HPDE6-E6E7 (cell line): Measurements from ENCODE around the gene CRELD2.

ENCODE experiments used
- DNase-seq: peaks from one replicate; pipeline ENCODE4 v3.0.0; 2011; ENCODE audit warnings: missing footprints; ENCODE audit errors: extremely low spot score

CRELD2 gene

DNA sequence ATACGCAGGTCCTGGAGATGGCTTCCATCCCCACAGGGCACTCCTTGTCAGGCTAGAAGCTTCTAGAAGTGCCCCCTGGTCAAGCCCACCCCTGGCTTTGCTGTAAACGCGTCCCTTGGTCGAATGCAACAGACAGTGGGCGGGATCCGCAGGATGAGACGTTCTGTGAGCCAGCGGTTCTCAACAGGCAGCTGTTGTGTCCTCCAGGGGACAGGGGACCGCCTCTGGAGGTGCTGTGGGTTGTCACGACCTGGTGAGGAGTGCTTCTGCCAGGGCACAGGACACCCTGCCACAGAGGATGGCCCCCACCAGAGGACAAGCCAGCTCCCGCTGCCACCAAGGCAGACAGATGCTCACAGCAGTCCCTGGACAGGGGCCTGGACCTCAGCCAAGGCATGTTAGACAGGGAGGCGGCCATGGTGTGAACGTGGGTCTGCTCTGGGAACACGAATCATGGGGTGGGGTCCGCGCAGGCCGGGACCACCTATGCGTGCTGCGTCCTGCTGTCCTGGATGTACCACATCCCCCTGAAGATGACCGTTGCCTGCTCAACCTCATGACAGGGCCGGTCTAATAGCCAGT lies 11.7 kb downstream of the CRELD2 start:
- DNase-seq, result no peak

DNA sequence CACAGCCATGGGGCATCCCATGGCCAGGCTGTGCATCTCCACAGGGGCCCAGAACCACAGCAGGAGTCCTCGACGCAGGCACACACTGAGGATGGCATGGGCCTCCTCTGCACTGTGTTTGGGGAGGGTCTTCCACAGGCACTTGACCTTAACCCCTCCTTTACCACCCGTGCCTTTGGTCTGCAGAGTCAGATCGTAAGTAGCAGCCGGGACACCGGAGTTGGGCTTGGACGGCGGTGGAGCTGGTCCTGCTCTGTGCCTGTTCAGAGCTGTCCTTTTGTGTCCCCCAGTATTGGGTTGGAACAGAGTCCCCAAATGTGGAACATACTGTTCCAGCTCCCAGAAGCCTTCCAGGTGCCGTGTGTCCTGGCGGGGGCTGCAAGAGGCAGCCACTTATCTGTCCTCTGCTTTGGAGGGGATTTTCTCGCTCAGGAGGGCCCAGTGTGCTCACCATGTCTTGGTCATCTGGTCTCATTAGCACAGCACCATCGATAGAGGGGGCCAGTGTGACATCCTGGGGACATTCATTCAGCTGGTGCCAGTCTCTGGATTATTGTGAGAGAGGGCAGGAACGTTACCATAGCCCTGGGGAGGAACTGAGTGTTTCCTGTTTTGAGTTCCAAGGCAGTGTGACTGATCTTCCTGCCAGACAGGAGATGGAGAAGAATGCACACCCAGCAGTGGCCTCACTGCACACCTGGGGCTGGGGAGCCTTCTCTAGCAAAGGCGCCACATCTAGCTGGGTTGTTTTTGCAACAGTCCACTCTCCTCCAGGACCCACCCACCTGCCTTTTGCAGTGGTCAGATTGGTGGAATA lies 12.4 kb downstream of the CRELD2 start:
- peak; percentile 68 for DNase-seq

DNA sequence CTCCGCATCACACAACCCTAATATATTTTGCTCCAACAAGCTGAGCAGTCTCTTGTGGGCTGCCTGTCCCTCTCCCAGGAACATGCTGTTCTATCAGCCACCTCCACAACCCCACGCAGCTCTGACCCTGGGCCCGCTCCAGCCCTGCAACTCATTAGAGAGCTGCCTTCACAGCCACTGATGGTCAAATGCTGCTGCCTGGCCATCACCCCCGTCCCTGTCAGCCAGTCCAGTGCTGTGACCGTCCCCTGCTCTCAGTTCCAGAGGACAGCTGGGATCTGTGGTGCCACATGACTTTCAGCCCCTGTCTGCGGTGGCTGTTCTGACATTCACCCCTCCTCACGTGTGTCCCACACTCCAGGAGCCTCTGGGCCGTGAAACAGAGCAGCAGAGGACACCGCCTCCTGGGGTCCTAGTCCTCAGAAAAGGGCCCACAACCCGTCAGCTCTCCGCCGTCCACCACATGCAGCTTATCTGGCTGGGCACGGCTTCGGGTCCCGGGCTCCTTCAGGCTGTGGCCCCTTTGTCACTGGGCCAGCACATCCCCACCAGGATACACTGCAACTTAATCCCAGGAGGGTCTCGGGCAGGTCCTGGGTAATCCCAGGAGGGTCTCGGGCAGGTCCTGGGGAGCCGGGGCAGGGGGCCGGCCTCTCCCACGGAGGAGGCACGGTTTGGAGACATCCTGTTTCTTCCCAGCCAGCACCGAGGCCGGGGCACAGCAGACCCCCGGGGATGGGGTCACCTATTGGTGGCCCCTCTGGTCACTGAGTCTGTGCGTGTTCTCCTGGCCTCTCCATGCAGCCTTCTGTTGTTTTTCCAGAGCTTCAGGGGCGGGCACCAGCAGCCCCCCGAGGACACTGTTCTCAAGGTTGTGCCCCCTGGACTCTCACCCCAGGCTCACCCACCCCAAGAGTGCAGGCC lies 15.1 kb downstream of the CRELD2 start:
- DNase-seq, result no peak

DNA sequence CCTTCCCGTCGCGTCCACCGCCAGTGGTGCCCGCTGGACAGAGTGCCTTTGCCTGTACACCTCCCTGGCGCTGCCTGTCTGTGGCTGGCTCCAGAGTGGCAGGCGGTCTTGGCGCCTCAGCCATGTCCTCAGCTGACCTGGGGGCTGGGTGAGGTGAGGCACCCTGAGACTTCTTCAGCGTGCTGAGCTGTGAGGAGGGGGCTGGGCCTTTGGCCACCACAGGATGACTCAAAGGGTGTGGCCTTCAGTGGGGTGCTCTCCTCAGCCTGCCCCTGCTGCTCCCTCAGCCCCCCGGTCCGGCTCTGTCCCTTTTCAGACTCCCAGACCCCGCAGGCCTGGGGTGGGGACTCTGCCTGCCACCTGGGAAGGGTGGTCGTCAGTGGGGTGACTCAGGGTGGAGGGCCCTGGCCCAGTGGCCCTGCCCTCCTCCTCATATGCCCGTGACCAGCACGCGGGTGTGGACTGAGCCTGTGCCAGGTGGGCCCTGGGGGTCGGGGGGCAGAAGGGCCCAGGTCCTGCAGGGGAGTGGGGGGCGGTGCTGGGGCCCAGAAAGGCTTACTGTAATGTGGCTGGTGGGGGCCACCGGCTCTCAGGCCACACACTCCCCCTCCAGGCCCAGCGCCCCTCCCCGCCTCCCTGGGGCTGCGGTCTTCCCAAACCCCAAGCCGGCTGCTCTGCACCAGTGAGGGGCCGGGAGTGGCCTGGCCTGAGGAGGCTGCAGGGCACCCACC lies 15.9 kb downstream of the CRELD2 start:
- DNase-seq, result no peak

DNA sequence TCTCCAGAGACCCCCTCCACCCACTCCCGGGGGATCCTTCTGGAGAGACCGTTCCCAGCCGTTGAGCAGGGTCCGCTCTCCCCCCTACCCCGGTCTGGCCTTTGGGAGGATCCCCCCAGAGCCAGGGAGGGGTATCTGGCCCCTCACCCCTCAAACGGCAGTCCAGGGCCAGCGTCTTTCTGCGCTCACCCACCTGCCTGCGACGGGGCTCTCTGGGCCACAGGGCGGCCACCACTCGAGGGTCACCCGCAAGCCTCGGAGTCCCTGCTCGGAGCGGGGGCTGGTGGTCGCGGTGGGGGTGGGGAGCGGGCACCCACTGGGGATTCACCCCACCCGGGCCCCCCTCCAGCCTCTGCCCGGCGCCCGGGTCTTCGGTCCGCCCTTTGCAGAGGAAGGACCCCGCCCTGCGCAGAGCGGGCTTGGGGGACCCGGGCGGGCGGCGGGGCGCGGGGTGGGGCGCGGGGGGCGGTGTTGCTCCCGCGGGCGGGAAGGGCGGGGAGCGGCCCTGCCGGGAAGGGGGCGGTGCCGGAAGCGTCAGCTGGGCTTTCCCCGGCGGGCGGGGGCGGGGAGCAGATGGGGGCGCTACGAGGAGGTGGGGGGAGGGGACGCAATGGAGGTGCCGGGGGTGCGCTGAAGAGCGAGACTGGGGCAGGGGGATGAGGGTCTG lies 16.6 kb downstream of the CRELD2 start:
- DNase-seq, result no peak

DNA sequence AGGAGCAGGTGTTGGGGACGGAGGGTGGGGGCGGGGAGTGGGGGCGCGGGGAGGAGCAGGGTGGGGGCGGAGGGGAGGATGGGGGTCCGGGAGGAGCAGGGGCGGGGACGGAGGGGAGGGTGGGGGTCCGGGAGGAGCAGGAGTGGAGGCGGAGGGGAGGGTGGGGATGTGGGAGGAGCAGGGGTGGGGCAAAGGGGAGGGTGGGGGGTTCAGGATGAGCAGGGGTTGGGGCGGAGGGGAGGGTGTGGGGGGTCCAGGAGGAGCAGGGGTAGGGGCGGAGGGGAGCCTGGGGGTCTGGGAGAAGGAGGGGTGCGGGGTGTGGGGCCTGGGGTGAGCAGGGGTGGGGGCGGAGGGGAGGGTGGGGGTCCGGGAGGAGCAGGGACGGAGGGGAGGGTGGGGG lies 17.1 kb downstream of the CRELD2 start:
- DNase-seq, result no peak

DNA sequence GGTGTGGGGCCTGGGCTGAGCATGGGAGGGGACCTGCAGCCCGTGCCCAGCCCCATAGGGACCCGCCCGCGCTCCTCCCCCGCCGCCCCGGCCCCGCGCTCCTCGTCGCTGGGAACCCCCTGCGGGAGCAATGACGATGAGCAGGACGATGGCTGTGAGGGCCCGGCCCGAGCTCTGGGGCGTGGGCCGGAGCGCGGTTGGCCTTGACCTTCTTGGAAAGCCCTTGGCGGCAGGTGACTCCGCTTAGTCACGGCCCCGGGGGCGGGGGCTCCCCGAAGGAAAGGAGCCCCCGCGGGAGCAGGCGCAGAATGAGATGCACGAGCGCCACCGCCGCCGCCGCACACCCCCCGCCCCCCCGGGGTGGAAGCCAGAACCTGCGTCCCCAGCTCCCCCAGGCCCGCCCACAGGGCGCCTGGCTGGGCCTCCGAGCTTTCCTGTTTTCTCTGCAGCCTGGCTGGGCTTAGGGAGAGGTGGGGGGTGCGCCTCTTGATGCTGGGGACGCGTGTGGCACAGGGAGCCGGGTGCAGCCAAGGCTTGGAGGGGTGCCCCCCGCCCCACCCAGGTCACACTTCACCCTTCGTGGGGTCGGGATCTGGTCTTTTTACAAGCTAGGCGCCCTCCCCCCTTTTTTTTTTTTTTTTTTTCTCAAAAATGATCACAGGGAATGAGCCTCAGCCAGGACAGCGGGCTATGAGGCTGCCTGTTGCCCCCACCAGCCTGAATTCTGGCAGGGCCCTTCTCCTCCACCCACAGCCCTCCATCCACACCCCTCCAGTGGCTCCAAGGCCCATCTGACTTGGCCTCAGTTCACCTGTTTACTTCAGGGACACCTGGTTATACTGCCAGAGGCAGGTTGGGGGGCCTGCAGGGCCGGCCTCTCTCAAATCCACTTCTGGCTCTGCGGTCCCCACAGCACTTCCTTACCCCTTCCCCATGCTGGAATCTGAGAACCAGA lies 17.9 kb downstream of the CRELD2 start:
- peak; percentile 56 for DNase-seq

DNA sequence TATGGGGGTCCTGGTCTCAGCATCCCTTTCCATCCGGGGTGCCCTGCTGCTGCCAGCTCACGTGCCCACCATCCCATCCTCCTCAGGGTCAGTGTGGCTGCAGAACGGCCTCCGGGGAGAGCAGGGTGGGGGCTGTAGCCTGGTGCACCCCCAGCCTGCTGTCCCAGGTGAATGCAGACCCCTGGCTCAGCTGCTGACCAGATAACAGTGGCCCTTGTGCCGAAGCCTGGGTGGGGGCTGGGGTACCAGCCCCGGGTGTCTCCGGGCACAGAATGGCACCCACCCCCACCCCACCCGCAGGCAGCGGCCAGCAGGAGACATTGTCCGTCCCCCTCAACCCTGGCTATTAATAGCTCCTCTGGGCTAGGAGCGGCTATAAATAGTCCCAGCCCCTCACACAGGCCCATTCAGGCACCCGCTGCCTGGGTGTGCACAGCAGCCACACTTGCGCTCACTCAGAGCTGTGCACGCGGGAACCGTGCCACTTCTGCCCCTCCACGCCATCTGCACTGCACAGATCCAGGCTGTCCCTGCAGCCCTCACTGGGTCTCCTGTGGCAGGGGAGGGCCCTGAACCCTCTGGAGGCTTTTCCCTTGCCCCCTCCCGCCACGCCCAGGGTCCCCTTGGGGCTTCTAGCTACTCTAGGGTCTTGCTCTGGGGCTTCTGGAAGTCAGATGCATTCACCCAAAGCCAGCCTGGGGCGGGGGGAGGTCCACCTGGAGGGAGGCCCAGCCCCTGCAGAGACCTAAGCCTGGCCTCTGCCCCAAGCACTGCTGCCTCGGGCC lies 18.7 kb downstream of the CRELD2 start:
- no peak for DNase-seq

DNA sequence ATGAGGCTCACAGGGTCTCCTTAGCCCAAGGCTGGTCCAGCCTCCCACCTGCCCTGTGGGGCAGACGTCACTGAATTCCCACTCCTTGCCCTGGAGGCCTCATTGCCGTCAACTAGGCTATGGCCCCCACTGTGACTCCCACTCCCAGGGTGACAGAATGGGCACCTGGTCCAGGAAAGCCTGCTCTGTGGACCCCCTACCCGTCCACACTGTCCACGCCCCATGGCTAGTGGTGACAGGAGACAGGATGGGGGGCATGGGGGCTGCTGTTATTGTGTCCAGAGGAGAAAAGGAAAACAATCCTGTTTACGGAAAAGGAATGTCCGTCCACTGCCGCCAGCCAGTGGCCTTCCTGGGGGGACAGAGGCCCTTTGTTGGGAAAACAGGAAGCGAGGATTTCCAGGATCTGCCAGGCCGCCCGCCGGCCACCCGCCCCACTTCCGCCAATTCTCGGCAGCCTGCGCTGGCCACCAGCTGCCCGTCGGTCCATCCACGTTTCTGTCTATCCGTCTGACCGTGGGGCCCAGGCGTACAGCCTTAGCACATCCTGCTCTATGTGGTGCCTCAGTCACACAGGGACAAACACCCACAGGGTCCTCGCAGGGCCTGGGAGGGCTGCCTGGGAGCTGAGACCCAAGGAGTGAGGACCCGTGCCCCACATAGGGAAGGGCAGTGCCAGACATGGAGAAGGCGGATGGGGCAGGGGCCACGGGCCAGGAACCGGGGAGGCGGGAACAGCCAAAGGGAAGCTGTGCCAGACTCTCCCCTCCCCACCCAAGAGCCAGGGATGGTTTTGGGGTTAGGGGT lies 19.5 kb downstream of the CRELD2 start:
- DNase-seq, result no peak

DNA sequence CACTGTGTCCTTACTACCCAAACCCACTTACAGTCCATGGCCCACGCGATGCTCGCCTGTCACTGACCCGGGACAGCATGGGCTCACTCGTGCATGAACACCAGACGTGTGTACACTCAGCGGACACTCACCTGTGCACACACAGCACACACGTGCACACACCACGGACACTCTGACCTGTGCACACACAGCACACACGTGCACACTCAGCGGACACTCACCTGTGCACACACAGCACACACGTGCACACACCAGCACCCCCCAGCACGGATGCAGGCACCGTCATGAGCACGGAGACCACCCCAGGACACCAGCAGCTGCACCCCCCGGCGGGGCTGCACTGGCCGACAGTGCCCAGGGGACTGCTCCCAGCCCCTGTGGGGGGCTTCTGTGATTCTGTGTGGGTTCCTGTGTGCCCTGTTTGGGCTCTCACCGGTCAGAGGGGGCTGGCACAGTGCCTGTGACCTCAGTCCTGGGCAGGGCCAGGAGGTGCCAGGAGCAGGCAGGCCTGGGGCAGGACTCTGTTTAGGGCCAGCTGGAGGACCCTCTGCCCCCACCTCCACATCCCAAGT lies 20.2 kb downstream of the CRELD2 start:
- DNase-seq, result no peak

DNA sequence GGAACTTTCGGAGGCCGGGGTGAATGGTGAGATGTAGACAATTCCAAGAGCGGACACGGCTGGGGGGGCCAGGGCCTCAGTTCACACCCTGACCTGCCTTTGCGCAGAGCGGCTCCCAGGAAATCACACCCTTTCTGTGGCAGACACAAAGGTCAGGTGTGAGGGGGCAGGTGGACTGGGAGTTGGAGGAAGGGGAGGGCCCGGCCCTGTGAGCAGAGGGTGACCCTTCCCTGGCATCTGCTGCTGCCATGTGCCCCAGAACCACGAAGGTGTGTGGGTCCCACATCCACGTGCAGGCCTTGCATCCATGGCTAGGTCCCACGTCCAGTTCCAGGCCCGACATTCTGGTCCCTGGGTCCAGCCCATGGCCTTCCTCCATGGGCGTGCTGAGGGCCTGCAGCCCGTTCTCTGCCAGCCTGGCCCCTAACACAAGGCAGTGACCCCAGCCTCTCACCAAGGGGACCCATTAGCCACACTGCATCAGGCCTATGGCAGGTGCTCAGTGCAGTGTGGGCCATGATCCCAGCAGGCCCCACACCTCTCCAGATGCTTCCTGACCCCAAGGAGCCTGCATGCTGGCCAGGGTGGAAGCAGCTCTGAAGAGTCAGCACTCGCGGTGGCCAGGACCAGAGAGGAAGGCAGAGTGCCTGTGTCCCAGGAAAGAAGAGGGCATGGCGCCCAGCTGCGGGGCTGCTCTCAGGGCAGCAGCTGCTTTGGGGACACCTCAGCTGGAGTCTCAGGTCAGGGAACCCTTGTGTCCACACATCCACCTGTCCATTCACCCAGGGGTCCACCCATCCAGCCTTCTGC lies 23.3 kb downstream of the CRELD2 start:
- no peak for DNase-seq

DNA sequence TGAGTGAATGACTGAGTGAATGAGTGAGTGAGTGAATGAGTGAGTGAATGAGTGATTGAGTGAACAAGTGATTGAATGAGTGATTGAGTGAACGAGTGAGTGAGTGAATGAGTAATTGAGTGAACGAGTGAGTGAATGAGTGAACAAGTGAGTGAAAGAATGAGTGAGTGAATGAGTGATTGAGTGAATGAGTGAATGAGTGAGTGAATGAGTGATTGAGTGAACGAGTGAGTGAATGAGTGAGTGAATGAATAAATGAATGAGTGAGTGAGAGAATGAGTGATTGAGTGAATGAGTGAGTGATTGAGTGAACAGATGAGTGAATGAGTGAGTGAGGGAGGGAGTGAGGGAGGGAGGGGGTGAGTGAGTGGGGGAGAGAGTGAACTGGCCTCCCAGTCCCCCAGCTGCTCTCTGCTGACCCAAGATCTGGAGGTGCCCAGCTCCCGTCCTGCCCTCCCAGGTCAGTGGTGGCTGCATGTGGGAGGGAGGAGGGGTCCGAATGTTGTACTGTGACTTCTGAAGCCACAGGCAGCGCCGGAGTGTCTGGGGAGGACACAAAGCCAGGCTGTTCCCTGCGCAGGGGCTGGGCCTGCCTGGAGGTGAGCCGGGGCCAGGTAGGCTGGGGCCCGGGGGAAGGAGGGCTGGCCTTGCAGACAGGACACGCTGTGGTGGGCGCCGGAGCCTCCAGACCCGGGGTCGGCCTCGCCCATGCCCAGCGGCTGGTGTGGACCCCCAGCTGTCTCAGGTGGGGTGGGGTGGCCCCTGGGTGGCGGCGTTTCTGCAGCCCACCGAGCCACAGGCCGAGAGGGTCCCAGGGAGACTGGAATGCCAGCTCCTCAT lies 24.4 kb downstream of the CRELD2 start:
- no peak for DNase-seq

DNA sequence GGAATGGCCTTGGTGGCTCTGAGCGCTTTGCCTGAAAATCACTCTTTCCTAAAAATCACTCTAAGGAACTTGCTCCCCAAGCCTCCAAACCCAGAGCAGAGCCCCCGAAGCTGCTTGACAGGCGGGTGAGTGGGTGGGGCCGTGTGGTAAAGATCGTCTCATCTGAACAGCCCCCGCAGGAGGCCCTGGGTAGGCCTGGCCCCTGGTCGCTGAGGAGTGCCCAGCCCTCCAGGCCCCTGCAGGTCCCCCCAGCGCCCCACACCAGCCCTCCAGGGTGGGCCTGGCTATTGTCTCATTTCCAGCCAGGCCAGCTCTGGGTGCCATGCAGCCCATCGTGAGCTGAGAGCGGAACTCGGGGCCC lies 25.0 kb downstream of the CRELD2 start:
- no peak for DNase-seq

DNA sequence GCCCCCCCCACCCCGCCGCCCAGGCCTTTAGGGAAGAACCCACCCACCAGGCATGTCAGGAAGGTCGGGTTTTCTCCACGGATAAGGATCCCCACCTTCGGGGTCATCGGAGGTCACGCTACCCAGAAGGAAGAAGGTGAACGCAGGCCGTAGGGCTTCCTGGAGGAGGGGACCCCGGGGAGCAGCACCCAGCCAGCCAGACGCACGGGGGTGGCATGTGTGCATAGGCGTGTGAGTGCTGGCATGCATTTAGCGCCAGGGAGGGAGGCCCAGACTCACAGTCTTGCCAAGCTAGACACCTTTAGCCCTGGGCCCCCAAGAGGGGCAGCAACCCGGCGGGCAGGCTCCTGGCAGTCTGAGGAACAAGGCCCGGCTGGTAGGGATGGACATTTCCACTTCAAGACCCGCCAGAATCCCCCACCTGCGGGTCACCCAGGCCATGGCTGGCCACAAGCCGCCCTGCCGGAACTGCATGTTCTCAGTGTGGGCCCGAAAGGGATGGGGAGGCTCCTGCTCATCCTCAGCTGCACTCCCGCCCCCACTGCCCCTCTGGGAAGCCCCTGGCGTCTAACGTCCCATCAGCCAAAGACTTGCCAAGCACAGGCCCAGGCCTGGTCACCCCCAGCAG lies 25.5 kb downstream of the CRELD2 start:
- DNase-seq, result no peak

DNA sequence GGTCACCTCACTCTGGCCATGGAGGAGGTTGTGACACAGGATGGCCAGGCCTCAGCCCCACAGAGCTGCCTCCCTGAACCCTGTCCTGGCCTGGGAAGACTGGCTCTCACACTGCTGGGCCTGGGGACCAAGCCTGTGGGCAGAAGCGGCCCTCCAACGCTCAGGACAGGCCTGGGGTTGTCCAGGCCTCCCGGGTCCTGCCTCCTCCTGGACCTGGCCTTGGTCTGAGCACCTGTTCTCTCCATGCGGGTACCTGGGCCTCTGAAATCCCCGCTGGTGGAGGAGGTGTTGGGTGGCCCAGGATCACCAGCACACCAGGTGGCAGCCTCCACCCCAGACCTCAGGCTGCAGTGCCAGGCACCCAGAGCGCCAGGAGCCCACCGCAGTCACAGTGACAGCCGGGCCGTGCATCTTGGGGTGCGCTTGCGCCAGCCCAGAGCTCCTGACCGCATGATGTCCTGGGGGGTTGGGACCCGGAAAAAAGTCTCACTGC lies 26.0 kb downstream of the CRELD2 start:
- DNase-seq, result no peak
